HepG2 (cell line): Measurements from ENCODE around the gene KIAA0319L. TPM values are rescaled to one million over a fixed set of nuclear protein-coding genes. Genes with fewer than 3 reads are reported as not detected.

Source experiments
- ATAC-seq: fragments of 200-7000 bp; cut with Tn5 transposase; 3 replicates; pipeline ENCODE4 v1.9.1; 2020; ENCODE audit warnings: mild to moderate bottlenecking, moderate library complexity
- BruUV-seq: library from RNA; stranded (reverse); fragments of 400-500 nt; replicated peaks from 2 replicates; lab custom pipeline; 2021; lab: Mats Ljungman, UMichigan
- CTCF ChIA-PET: fragments of 300-600 bp; formaldehyde crosslinking; extraction: SDS; loops from one replicate; lab custom pipeline; 2021; ENCODE audit warnings: low total read pairs, inconsistent platforms, low intra/inter-chr PET ratio; lab: Yijun Ruan, JAX
- POLR2A ChIA-PET: fragments of 350-600 bp; sonication (Branson Sonifier 250); formaldehyde crosslinking; loops from one replicate; lab custom pipeline; 2020; ENCODE audit warnings: antibody characterized with exemption, inconsistent platforms; lab: Yijun Ruan, JAX
- DNase-seq: peaks from one replicate; pipeline ENCODE4 v3.0.0-alpha.2; 2015; ENCODE audit warnings: low spot score
- FAIRE-seq: peaks from 3 replicates; lab custom pipeline; 2011; peaks lifted over from hg19 to GRCh38; lab: Jason Lieb, UNC
- H2AFZ ChIP-seq: one replicate; pipeline ENCODE4 v1.6.1; 2011; ENCODE audit warnings: low read length, inconsistent platforms
- H3K27ac ChIP-seq: fragments of 300-600 bp; 3 replicates; pipeline ENCODE4 v1.8.0; 2011; ENCODE audit warnings: mixed run types, mild to moderate bottlenecking, mixed read lengths, low read length, inconsistent platforms; ENCODE audit not compliant: insufficient read depth; ENCODE audit errors: extremely low read length
- H3K27me3 ChIP-seq, 2 experiments: fragments of 200-600 bp in 1 of 2; 2 replicates in 1 of 2; 3 replicates in 1 of 2; pipeline versions ENCODE4 v1.6.0 to v1.8.0; 2011; ENCODE audit warnings: low read length in 2 of 2, mild to moderate bottlenecking in 2 of 2, moderate library complexity in 2 of 2, inconsistent platforms in 1 of 2; ENCODE audit not compliant: insufficient read depth in 2 of 2, control insufficient read depth in 1 of 2
- H3K36me3 ChIP-seq, 2 experiments: fragments of 200-600 bp in 1 of 2; replicated peaks in 1 of 2; 2 replicates in 1 of 2; 3 replicates in 1 of 2; pipeline versions ENCODE4 v1.5.1 to v1.8.0; 2011; ENCODE audit warnings: low read length in 2 of 2, inconsistent platforms in 1 of 2; ENCODE audit not compliant: insufficient read depth in 2 of 2, control insufficient read depth in 1 of 2
- H3K4me1 ChIP-seq: 2 replicates; pipeline ENCODE4 v1.5.1; 2012; ENCODE audit warnings: low read length, inconsistent platforms; ENCODE audit not compliant: insufficient read depth
- H3K4me2 ChIP-seq: 2 replicates; pipeline ENCODE4 v1.6.0; 2011; ENCODE audit warnings: low read depth, low read length, inconsistent platforms
- H3K4me3 ChIP-seq, 3 experiments: fragments of 200-600 bp in 1 of 3; sonication (generic), shearing (Covaris generic) in 1 of 3; replicated peaks in 1 of 3; 2 replicates each; pipeline ENCODE4 v1.5.1; 2011 to 2016; ENCODE audit warnings: low read length in 3 of 3, inconsistent platforms in 2 of 3, low read depth in 2 of 3, mild to moderate bottlenecking in 2 of 3, control low read depth in 1 of 3, mixed read lengths in 1 of 3; ENCODE audit not compliant: insufficient read depth in 1 of 3
- H3K79me2 ChIP-seq: one replicate; pipeline ENCODE4 v1.6.1; 2011; ENCODE audit warnings: low read length, inconsistent platforms; ENCODE audit not compliant: insufficient read depth
- H3K9ac ChIP-seq: 2 replicates; pipeline ENCODE4 v1.6.0; 2011; ENCODE audit warnings: mild to moderate bottlenecking, low read depth, low read length, inconsistent platforms; ENCODE audit not compliant: insufficient read depth
- H3K9me3 ChIP-seq: 2 replicates; pipeline ENCODE4 v1.5.1; 2012; ENCODE audit warnings: mild to moderate bottlenecking, low read length
- H4K20me1 ChIP-seq: 2 replicates; pipeline ENCODE4 v1.6.0; 2011; ENCODE audit warnings: inconsistent platforms, mild to moderate bottlenecking, low read length, moderate library complexity; ENCODE audit not compliant: insufficient read depth
- PAX8 ChIP-seq: sonication (generic); formaldehyde crosslinking; IDR thresholded peaks from 2 replicates; pipeline ENCODE4 v1.8.0; 2022; ENCODE audit warnings: mild to moderate bottlenecking, missing genetic modification reagents, borderline replicate concordance
- TOPORS ChIP-seq: sonication (generic); formaldehyde crosslinking; IDR thresholded peaks from 2 replicates; pipeline ENCODE4 v1.8.0; 2023; ENCODE audit warnings: mild to moderate bottlenecking, missing genetic modification reagents
- YY1 ChIP-seq: IDR thresholded peaks from 2 replicates; pipeline ENCODE4 v1.6.1; 2011; ENCODE audit warnings: low read length, low read depth, moderate library complexity, mild to moderate bottlenecking; ENCODE audit not compliant: insufficient read depth, insufficient replicate concordance
- ZBTB7B ChIP-seq: sonication (generic); formaldehyde crosslinking; IDR thresholded peaks from 2 replicates; pipeline ENCODE4 v1.4.0; 2020; ENCODE audit warnings: missing genetic modification reagents
- ZNF121 ChIP-seq: sonication (generic); formaldehyde crosslinking; IDR thresholded peaks from 2 replicates; pipeline ENCODE4 v1.5.0; 2020; ENCODE audit warnings: mild to moderate bottlenecking, missing genetic modification reagents
- ZNF251 ChIP-seq: sonication (generic); formaldehyde crosslinking; IDR thresholded peaks from 2 replicates; pipeline ENCODE4 v1.9.0; 2021; ENCODE audit warnings: mild to moderate bottlenecking, missing genetic modification reagents
- ZNF44 ChIP-seq: sonication (generic); formaldehyde crosslinking; IDR thresholded peaks from 2 replicates; pipeline ENCODE4 v1.5.1; 2020; ENCODE audit warnings: mild to moderate bottlenecking, missing genetic modification reagents
- ZNF646 ChIP-seq: sonication (generic); formaldehyde crosslinking; IDR thresholded peaks from 2 replicates; pipeline ENCODE4 v1.9.0; 2021; ENCODE audit warnings: mild to moderate bottlenecking, missing genetic modification reagents
- ZNF7 ChIP-seq: IDR thresholded peaks from 2 replicates; pipeline ENCODE4 v1.6.1; 2016; ENCODE audit warnings: missing biosample characterization, missing genetic modification reagents
- ZNF781 ChIP-seq: sonication (generic); formaldehyde crosslinking; IDR thresholded peaks from 2 replicates; pipeline ENCODE4 v1.5.1; 2020; ENCODE audit warnings: borderline replicate concordance, mild to moderate bottlenecking, missing genetic modification reagents; ENCODE audit errors: not compliant biosample characterization
- WGBS: methylation state at CpG from one replicate; pipeline ENCODE4 v1.1.6; 2017; ENCODE audit warnings: low lambda C conversion rate; 5-methylcytosine and 5-hydroxymethylcytosine counted together
- in situ Hi-C: cut with HindIII; loops from 2 replicates; pipeline ENCODE4 v1.10.0; 2017; ENCODE audit warnings: low pct_unique_long_range_greater_than_20kb; ENCODE audit not compliant: extremely low pct_ligation_motif_present
- intact Hi-C: fragments of 100-400 bp; cut with micrococcal nuclease; formaldehyde crosslinking; loops from one replicate; pipeline ENCODE4 v1.10.0; 2022; ENCODE audit not compliant: unreplicated experiment
- polyA plus RNA-seq, 8 experiments: library from polyadenylated mRNA; depleted of rRNA in 3 of 8; stranded (reverse) in 7 of 8; unstranded in 1 of 8; fragments of >200 nt; fragmentation: Illumina TruSeq in 4 of 8; extraction: Trizol in 4 of 8; gene quantifications; 2 replicates each; pipeline versions ENCODE4 v1.2.1 to v1.2.3, GENCODE V29; 2011 to 2016; ENCODE audit warnings: low read depth in 4 of 8, missing spikeins in 1 of 8, mixed read lengths in 1 of 8; ENCODE audit not compliant: insufficient read depth in 1 of 8
- total RNA-seq, 5 experiments: library from RNA; depleted of rRNA; stranded (reverse); fragments of >200 nt; fragmentation: Illumina TruSeq; extraction: Trizol; gene quantifications; 2 replicates each; pipeline ENCODE4 v1.2.3, GENCODE V29; 2016; ENCODE audit warnings: low read depth in 1 of 5

KIAA0319L gene
- total and polyA plus RNA-seq, 2 of the 13 experiments (the other 11 are each of a cell fraction or from before 2014, with no cell fraction given), result 33.4 to 82.6 TPM

- TF ChIP-seq ZNF646 (CRISPR knock-in tag) (no peak), ZNF44 (no peak), ZNF251 (CRISPR knock-in tag) (no peak), ZBTB7B (CRISPR knock-in tag) (no peak)
Observed at GRCh38 chr1:35531368-35531767, 25.8 kb downstream of the KIAA0319L start (continued).

GRCh38 chr1:35530946-35531345 is 26.3 kb downstream of the KIAA0319L start:
- no peaks in the 10 kb centered on the region for H3K4me1 ChIP-seq
- in situ Hi-C loops, result no loop called here
- no peaks in the 10 kb centered on the region for H3K27me3 ChIP-seq
- DNase-seq (no peak), ATAC-seq (no peak), FAIRE-seq (no peak)
- H3K9ac ChIP-seq, result no peak overlapping the region
- H2AFZ ChIP-seq, result no peak overlapping the region
- peaks cover 2 to 19% of the 10 kb centered on the region in 2 experiments; a peak in 4 of 5 replicates for H3K36me3 ChIP-seq
- H4K20me1 ChIP-seq, result no peaks in the 10 kb centered on the region
- CTCF ChIA-PET, result no interaction called here
- no CpG with 5 or more reads among the region's 2 CpGs for WGBS
- H3K4me2 ChIP-seq, result no peak overlapping the region
- TF ChIP-seq ZNF7 (CRISPR knock-in tag) (no peak), PAX8 (no peak), ZNF121 (CRISPR knock-in tag) (no peak), YY1 (no peak), TOPORS (CRISPR knock-in tag) (no peak), ZNF781 (no peak)
- no peaks in the 10 kb centered on the region for H3K9me3 ChIP-seq
- no peak overlapping the region for H3K4me3 ChIP-seq
- H3K27ac ChIP-seq, result no peak overlapping the region
- POLR2A ChIA-PET, result no interaction called here
- BruUV-seq, result no TSS peak
- intact Hi-C loops, result no loop called here
- H3K79me2 ChIP-seq, result no peaks in the 10 kb centered on the region
